Mucosa of descending colon (tissue), 3 donors: ENCODE measurements around the gene BTF3L4. TPM values are rescaled to one million over a fixed set of nuclear protein-coding genes. Genes with fewer than 3 reads are reported as not detected.

Experiments
- ATAC-seq: fragments of 200-7000 bp; cut with Tn5 transposase; one replicate; pipeline ENCODE4 v1.9.1; 2020; ENCODE audit warnings: mild to moderate bottlenecking, moderate library complexity
- DNase-seq, 3 donors: peaks; one replicate each; pipeline ENCODE4 v3.0.0-alpha.2; 2020
- H3K36me3 ChIP-seq: fragments of 200-600 bp; one replicate; pipeline ENCODE4 v1.8.0; 2021; ENCODE audit warnings: low read depth, mild to moderate bottlenecking
- H3K4me1 ChIP-seq: fragments of 200-600 bp; one replicate; pipeline ENCODE4 v1.8.0; 2021; ENCODE audit warnings: low read depth, mild to moderate bottlenecking
- H3K4me3 ChIP-seq: fragments of 200-600 bp; one replicate; pipeline ENCODE4 v1.8.0; 2021; ENCODE audit warnings: mild to moderate bottlenecking
- H3K9me3 ChIP-seq: fragments of 200-600 bp; one replicate; pipeline ENCODE4 v1.8.0; 2021; ENCODE audit warnings: mild to moderate bottlenecking
- intact Hi-C, 2 donors: fragments of 100-400 bp; cut with DNase I in 1 of 2; cut with micrococcal nuclease in 1 of 2; formaldehyde crosslinking; loops; one replicate each; pipeline versions ENCODE4 v1.11.0 to v1.11.1; 2022; cut with DNase I, micrococcal nuclease
- total RNA-seq, 3 donors: library from RNA; stranded (reverse); fragmentation: NEBNext Ultra II Directional in 2 of 3; extraction: Animal tissue kit (Norgen Biotek cat#: 25700) in 2 of 3; gene quantifications; one replicate each; pipeline versions ENCODE4 v1.2.1 to v1.2.4, GENCODE V29; 2021 to 2023
- TF ChIP-seq, protein P1 (sequence below): fragments of 200-600 bp; IDR thresholded peaks from one replicate; pipeline ENCODE4 v1.8.0; 2022; ENCODE audit warnings: antibody characterized with exemption, mild to moderate bottlenecking
- donor health status: DM: no; HTN: no; CAD: no; lungs with moderate emphysema.
- donor health status: DM: no; HTN: no; CAD: no.
- donor health status: DM: no; HTN: yes; CAD: no.

BTF3L4 gene
- total RNA-seq, 3 donors from 2014 or later: 22.4 to 27.7 (median 26.4) TPM

DNA sequence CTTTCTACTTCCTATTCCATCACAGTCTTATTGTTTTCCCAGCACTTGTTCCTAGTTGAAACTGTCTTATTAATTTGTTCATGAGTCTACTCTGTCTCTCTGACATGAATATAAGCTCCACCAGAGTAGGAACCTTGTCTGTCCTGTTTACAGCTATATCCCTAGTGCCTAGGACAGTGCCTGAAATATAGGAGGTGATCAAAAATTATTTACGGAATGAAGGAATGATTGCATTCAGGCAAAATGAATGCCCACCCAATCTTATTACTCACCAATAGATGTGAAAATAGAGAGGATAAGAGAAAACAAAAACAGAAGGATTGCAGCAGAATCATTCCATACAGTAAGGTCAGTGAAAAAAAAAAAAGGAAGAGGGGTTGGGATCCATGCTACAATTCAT is 2.2 kb upstream of the BTF3L4 start:
- Histone ChIP-seq H3K4me1 (peaks cover 25% of the 10 kb centered on the region), H3K9me3 (no peaks in the 10 kb centered on the region), H3K4me3 (peak overlapping the region; percentile 82), H3K36me3 (no peaks in the 10 kb centered on the region)
- DNase-seq: no peak
- TF ChIP-seq, protein P1, sequence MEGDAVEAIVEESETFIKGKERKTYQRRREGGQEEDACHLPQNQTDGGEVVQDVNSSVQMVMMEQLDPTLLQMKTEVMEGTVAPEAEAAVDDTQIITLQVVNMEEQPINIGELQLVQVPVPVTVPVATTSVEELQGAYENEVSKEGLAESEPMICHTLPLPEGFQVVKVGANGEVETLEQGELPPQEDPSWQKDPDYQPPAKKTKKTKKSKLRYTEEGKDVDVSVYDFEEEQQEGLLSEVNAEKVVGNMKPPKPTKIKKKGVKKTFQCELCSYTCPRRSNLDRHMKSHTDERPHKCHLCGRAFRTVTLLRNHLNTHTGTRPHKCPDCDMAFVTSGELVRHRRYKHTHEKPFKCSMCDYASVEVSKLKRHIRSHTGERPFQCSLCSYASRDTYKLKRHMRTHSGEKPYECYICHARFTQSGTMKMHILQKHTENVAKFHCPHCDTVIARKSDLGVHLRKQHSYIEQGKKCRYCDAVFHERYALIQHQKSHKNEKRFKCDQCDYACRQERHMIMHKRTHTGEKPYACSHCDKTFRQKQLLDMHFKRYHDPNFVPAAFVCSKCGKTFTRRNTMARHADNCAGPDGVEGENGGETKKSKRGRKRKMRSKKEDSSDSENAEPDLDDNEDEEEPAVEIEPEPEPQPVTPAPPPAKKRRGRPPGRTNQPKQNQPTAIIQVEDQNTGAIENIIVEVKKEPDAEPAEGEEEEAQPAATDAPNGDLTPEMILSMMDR: no peak
- no peak for ATAC-seq
- intact Hi-C loops: no loop called here

DNA sequence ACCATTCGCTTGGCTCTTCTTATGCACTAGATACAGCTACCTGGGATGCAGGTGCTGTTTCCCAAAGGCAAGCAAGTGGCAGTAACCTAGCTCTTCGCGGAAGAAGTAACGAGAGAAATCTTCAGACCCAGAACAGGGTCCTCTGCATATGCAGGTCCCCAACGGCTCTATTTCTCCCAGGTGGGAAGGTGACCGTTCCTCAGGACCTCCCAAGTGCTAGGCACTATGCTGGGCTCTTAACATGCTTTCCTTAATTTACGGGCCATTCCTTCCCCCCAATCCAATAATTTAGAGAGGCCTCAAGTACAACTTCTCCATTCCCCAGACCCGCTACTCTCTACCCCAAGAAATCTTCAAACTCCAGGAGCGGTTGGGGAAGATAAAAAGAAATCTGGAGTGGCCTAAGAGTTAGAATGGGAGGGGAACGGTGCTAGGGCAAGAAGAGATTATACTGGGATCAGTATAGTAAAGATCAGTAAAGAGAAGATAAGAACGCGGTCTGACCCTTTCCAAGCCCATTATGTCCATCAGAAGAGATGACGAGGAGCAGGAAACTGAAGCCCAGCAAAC is 1.5 kb upstream of the BTF3L4 start:
- intact Hi-C loops: no loop called here
- no peaks in the 10 kb centered on the region for H3K9me3 ChIP-seq
- peaks cover 25% of the 10 kb centered on the region for H3K4me1 ChIP-seq
- no peak for DNase-seq
- ATAC-seq: no peak
- H3K4me3 ChIP-seq: peak overlapping the region; percentile 82
- no peaks in the 10 kb centered on the region for H3K36me3 ChIP-seq
- TF ChIP-seq, protein P1: no peak

- H3K4me1 ChIP-seq: peaks cover 25% of the 10 kb centered on the region
- ATAC-seq (peak; percentile 85), DNase-seq (peak; percentile 88 to 92 (median 91))
- TF ChIP-seq, protein P1: no peak
- peak within 1 kb of the TSS; percentile 82 for H3K4me3 ChIP-seq
- no peaks in the 10 kb centered on the region for H3K9me3 ChIP-seq
- no peaks in the 10 kb centered on the region for H3K36me3 ChIP-seq
- intact Hi-C loops: no loop called here
Observed at GRCh38 chr1:52055066-52055865, 829 bp upstream of the BTF3L4 start, which contains the start of gene TXNDC12. TSS of gene TXNDC12 (minus strand) at chr1:52055191. CDS start at chr1:52055096, 95 bp downstream.

GRCh38 chr1:52055866-52056162 is 281 bp upstream of the BTF3L4 start:
- Histone ChIP-seq H3K4me1 (peaks cover 25% of the 10 kb centered on the region), H3K9me3 (no peaks in the 10 kb centered on the region), H3K36me3 (no peaks in the 10 kb centered on the region), H3K4me3 (peak overlapping the region; percentile 82)
- DNase-seq (no peak), ATAC-seq (no peak)
- TF ChIP-seq, protein P1: no peak
- intact Hi-C loops: no loop called here

DNA sequence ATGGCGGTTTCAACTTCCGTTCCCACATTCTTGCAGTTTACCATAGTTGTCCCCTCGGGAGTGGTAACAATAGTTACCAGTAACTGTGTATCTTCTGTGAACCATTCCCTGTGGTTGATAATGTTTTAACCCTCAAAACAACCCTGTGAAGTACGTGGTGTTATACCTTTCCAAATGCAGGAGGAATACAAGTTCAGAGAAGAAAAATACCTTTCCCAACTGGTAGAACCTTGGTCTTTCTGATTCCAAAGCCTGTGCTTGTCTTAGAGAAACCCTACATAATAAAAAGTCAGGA is 789 bp downstream of the BTF3L4 start:
- no peaks in the 10 kb centered on the region for H3K36me3 ChIP-seq
- peaks cover 25% of the 10 kb centered on the region for H3K4me1 ChIP-seq
- peak overlapping the region; percentile 82 for H3K4me3 ChIP-seq
- no peaks in the 10 kb centered on the region for H3K9me3 ChIP-seq
- intact Hi-C loops: no loop called here
- TF ChIP-seq, protein P1: no peak
- ATAC-seq (no peak), DNase-seq (no peak)
